Mesothelial cell of epicardium (in vitro differentiated cells): Measurements from ENCODE around the gene PSPN. TPM values are rescaled to one million over a fixed set of nuclear protein-coding genes. Genes with fewer than 3 reads are reported as not detected.

Source experiments
- DNase-seq, 2 experiments: peaks; one replicate each; pipeline ENCODE4 v3.0.0; 2021; ENCODE audit warnings: low spot score in 2 of 2; ENCODE audit not compliant: unreplicated experiment in 2 of 2
- H3K27ac Mint-ChIP-seq: 2 replicates; pipeline ENCODE4 v1.8.0; 2021; ENCODE audit warnings: mixed read lengths
- H3K27me3 Mint-ChIP-seq: 2 replicates; pipeline ENCODE4 v1.8.0; 2021; ENCODE audit warnings: low read depth, mixed read lengths
- H3K36me3 Mint-ChIP-seq: 2 replicates; pipeline ENCODE4 v1.8.0; 2021; ENCODE audit warnings: mixed read lengths
- H3K4me1 Mint-ChIP-seq: 2 replicates; pipeline ENCODE4 v1.8.0; 2021; ENCODE audit warnings: mixed read lengths
- H3K4me3 Mint-ChIP-seq: 2 replicates; pipeline ENCODE4 v1.8.0; 2021; ENCODE audit warnings: mild to moderate bottlenecking, moderate library complexity, mixed read lengths
- H3K9me3 Mint-ChIP-seq: 2 replicates; pipeline ENCODE4 v1.8.0; 2021; ENCODE audit warnings: mixed read lengths
- CTCF ChIP-seq: fragments of 200-600 bp; sonication (generic); IDR thresholded peaks from one replicate; pipeline ENCODE4 v1.5.0; 2021; ENCODE audit warnings: antibody characterized with exemption; ENCODE audit not compliant: unreplicated experiment
- total RNA-seq: library from RNA; stranded (reverse); gene quantifications from 3 replicates; pipeline ENCODE4 v1.2.1, GENCODE V29; 2021

The PSPN gene
- total RNA-seq, 1 donor from 2014 or later: 3.6 TPM

- DNase-seq: no peak
- TF ChIP-seq CTCF: no peak
- Mint-ChIP-seq H3K4me1 (peaks cover 10% of the 10 kb centered on the region), H3K27me3 (no peaks in the 10 kb centered on the region), H3K27ac (no peak overlapping the region), H3K4me3 (no peak overlapping the region), H3K36me3 (peaks cover 33% of the 10 kb centered on the region), H3K9me3 (no peaks in the 10 kb centered on the region)
Observed at GRCh38 chr19:6387372-6387771, 11.6 kb upstream of the PSPN start.

- no peak for TF ChIP-seq CTCF
- Mint-ChIP-seq H3K4me1 (no peaks in the 10 kb centered on the region), H3K27ac (no peak overlapping the region), H3K9me3 (no peaks in the 10 kb centered on the region), H3K36me3 (peaks cover 51% of the 10 kb centered on the region), H3K4me3 (no peak overlapping the region), H3K27me3 (no peaks in the 10 kb centered on the region)
- no peak for DNase-seq
Observed at GRCh38 chr19:6384381-6384780, 8.6 kb upstream of the PSPN start.

- Mint-ChIP-seq H3K36me3 (peaks cover 55% of the 10 kb centered on the region), H3K9me3 (no peaks in the 10 kb centered on the region), H3K27me3 (no peaks in the 10 kb centered on the region), H3K4me3 (no peak overlapping the region), H3K27ac (no peak overlapping the region), H3K4me1 (peaks cover 6% of the 10 kb centered on the region)
- no peak for DNase-seq
- no peak for TF ChIP-seq CTCF
Observed at GRCh38 chr19:6383188-6383587, 7.5 kb upstream of the PSPN start.

GRCh38 chr19:6381030-6381750 is 5.5 kb upstream of the PSPN start:
- Mint-ChIP-seq H3K27me3 (no peaks in the 10 kb centered on the region), H3K4me1 (peaks cover 20% of the 10 kb centered on the region), H3K4me3 (no peak overlapping the region), H3K27ac (no peak overlapping the region), H3K36me3 (peaks cover 50% of the 10 kb centered on the region), H3K9me3 (no peaks in the 10 kb centered on the region)
- no peak for DNase-seq
- no peak for TF ChIP-seq CTCF

GRCh38 chr19:6379744-6380143 is 4.0 kb upstream of the PSPN start:
- Mint-ChIP-seq H3K4me3 (no peak overlapping the region), H3K9me3 (no peaks in the 10 kb centered on the region), H3K27ac (no peak overlapping the region), H3K4me1 (peaks cover 23% of the 10 kb centered on the region), H3K27me3 (no peaks in the 10 kb centered on the region), H3K36me3 (peaks cover 43% of the 10 kb centered on the region)
- TF ChIP-seq CTCF: no peak
- DNase-seq: no peak
